ENCODE measurements around the gene NYAP2. TPM values are rescaled to one million over a fixed set of nuclear protein-coding genes. Genes with fewer than 3 reads are reported as not detected.

Gene NYAP2
- total RNA-seq, 2 donors from 2014 or later, result not detected

- Histone ChIP-seq H3K4me3 (ENCODE audit: low read length) (no peak overlapping the region), H3K9me3 (ENCODE audit: control insufficient read depth, low read length) (no peaks in the 10 kb centered on the region), H3K27me3 (ENCODE audit: control insufficient read depth, insufficient read depth, low read length, poor library complexity, severe bottlenecking) (no peaks in the 10 kb centered on the region), H3K9ac (ENCODE audit: extremely low read depth, low read length, poor library complexity, severe bottlenecking) (no peak overlapping the region), H3K27ac (ENCODE audit: low read depth, low read length) (no peak overlapping the region), H3K4me1 (ENCODE audit: control insufficient read depth, insufficient read depth, low read length) (no peaks in the 10 kb centered on the region), H3K36me3 (ENCODE audit: control insufficient read depth, insufficient read depth, low read length) (no peaks in the 10 kb centered on the region)
- H3K27me3 Mint-ChIP-seq (ENCODE audit: insufficient read depth), result no peaks in the 10 kb centered on the region
- 84% methylated on average over 2 of the region's 2 CpGs; no CpG with 5 or more reads in 1 of the 2 experiments for WGBS, 2 experiments (ENCODE audit: insufficient coverage in 1 of 2, insufficient read length in 1 of 2)
- no peaks in the 10 kb centered on the region for H3K4me1 Mint-ChIP-seq
- H3K27ac Mint-ChIP-seq, result no peak overlapping the region
- no peak for DNase-seq
- no peaks in the 10 kb centered on the region for H3K9me3 Mint-ChIP-seq
- no peak overlapping the region for H3K4me3 Mint-ChIP-seq
- H3K36me3 Mint-ChIP-seq (ENCODE audit: low read depth), result no peaks in the 10 kb centered on the region
- peak; percentile 85 for TF ChIP-seq CTCF (conservative IDR thresholded peaks at IDR 0.05)
Measured at GRCh38 chr2:225668606-225669266, 269.2 kb downstream of the NYAP2 start.

- Histone ChIP-seq H3K27me3 (ENCODE audit: control insufficient read depth, insufficient read depth, low read length, poor library complexity, severe bottlenecking) (no peaks in the 10 kb centered on the region), H3K9me3 (ENCODE audit: control insufficient read depth, low read length) (no peaks in the 10 kb centered on the region), H3K36me3 (ENCODE audit: control insufficient read depth, insufficient read depth, low read length) (no peaks in the 10 kb centered on the region), H3K4me1 (ENCODE audit: control insufficient read depth, insufficient read depth, low read length) (no peaks in the 10 kb centered on the region), H3K4me3 (ENCODE audit: low read length) (no peak overlapping the region), H3K27ac (ENCODE audit: low read depth, low read length) (no peak overlapping the region), H3K9ac (ENCODE audit: extremely low read depth, low read length, poor library complexity, severe bottlenecking) (no peak overlapping the region)
- no peaks in the 10 kb centered on the region for H3K36me3 Mint-ChIP-seq (ENCODE audit: low read depth)
- H3K4me1 Mint-ChIP-seq, result no peaks in the 10 kb centered on the region
- TF ChIP-seq CTCF (conservative IDR thresholded peaks at IDR 0.05), result peak; percentile 71
- no peak for DNase-seq
- no peak overlapping the region for H3K4me3 Mint-ChIP-seq
- no peaks in the 10 kb centered on the region for H3K9me3 Mint-ChIP-seq
- H3K27me3 Mint-ChIP-seq (ENCODE audit: insufficient read depth), result no peaks in the 10 kb centered on the region
- H3K27ac Mint-ChIP-seq, result no peak overlapping the region
- WGBS, 2 experiments (ENCODE audit: insufficient coverage in 1 of 2, insufficient read length in 1 of 2), result 61 to 100% methylated on average over 1 to 4 of the region's 4 CpGs
Measured at GRCh38 chr2:225670111-225670974, 270.8 kb downstream of the NYAP2 start.

GRCh38 chr2:225678792-225679191 lies 279.3 kb downstream of the NYAP2 start:
- no peak overlapping the region for H3K27ac Mint-ChIP-seq
- H3K36me3 ChIP-seq (ENCODE audit: control insufficient read depth, insufficient read depth, low read length), result no peaks in the 10 kb centered on the region

More at GRCh38 chr2:225678792-225679191, 279.3 kb downstream of the NYAP2 start:
- Histone ChIP-seq H3K4me1 (ENCODE audit: control insufficient read depth, insufficient read depth, low read length) (no peaks in the 10 kb centered on the region), H3K27me3 (ENCODE audit: control insufficient read depth, insufficient read depth, low read length, poor library complexity, severe bottlenecking) (no peaks in the 10 kb centered on the region), H3K4me3 (ENCODE audit: low read length) (no peak overlapping the region), H3K9me3 (ENCODE audit: control insufficient read depth, low read length) (no peaks in the 10 kb centered on the region), H3K9ac (ENCODE audit: extremely low read depth, low read length, poor library complexity, severe bottlenecking) (no peak overlapping the region), H3K27ac (ENCODE audit: low read depth, low read length) (no peak overlapping the region)
- Mint-ChIP-seq H3K27me3 (ENCODE audit: insufficient read depth) (no peaks in the 10 kb centered on the region), H3K36me3 (ENCODE audit: low read depth) (no peaks in the 10 kb centered on the region), H3K4me1 (no peaks in the 10 kb centered on the region), H3K9me3 (no peaks in the 10 kb centered on the region), H3K4me3 (no peak overlapping the region)
- no peak for TF ChIP-seq CTCF (conservative IDR thresholded peaks at IDR 0.05)
- DNase-seq, result no peak

All from endodermal cell (in vitro differentiated cells).